Activated CD8-positive, alpha-beta T cell treated with anti-CD3 and anti-CD28 coated beads, Interleukin-2, amount 10 ng/mL, durations not matched to agents 7 days and 5 days (primary cell): Measurements from ENCODE around the gene IARS2. TPM values are rescaled to one million over a fixed set of nuclear protein-coding genes. Genes with fewer than 3 reads are reported as not detected.

Experiments used
- ATAC-seq: fragments of 150-1000 bp; cut with Tn5 transposase; one replicate; pipeline ENCODE4 v1.10.0; 2021; ENCODE audit warnings: moderate library complexity
- CTCF ChIA-PET: fragments of 350-600 bp; sonication (Branson Sonifier 250); formaldehyde crosslinking; loops from one replicate; lab custom pipeline; 2021; ENCODE audit warnings: antibody characterized with exemption; lab: Charles Lee
- POLR2A ChIA-PET: fragments of 350-600 bp; sonication (Branson Sonifier 250); formaldehyde crosslinking; loops from one replicate; lab custom pipeline; 2021; ENCODE audit warnings: antibody characterized with exemption; lab: Charles Lee
- DNase-seq: peaks from one replicate; pipeline ENCODE4 v3.0.0-alpha.2; 2020
- H3K27ac Mint-ChIP-seq: one replicate; pipeline ENCODE4 v1.8.0; 2021; ENCODE audit warnings: mild to moderate bottlenecking, mixed read lengths
- H3K27me3 Mint-ChIP-seq: one replicate; pipeline ENCODE4 v1.8.0; 2021; ENCODE audit warnings: low read depth, mixed read lengths
- H3K36me3 Mint-ChIP-seq: one replicate; pipeline ENCODE4 v1.8.0; 2021; ENCODE audit warnings: low read depth, mixed read lengths
- H3K4me1 Mint-ChIP-seq: one replicate; pipeline ENCODE4 v1.8.0; 2021; ENCODE audit warnings: low read depth, mixed read lengths
- H3K4me3 Mint-ChIP-seq: one replicate; pipeline ENCODE4 v1.8.0; 2021; ENCODE audit warnings: mild to moderate bottlenecking, mixed read lengths
- H3K9me3 Mint-ChIP-seq: one replicate; pipeline ENCODE4 v1.8.0; 2022; ENCODE audit warnings: mixed read lengths; ENCODE audit not compliant: insufficient read depth
- total RNA-seq, 2 experiments: library from RNA; stranded (reverse); gene quantifications; one replicate each; pipeline ENCODE4 v1.2.3, GENCODE V29; 2021

IARS2 gene
- total RNA-seq, 2 experiments from 2014 or later, result 54.8 to 57.9 TPM

DNA sequence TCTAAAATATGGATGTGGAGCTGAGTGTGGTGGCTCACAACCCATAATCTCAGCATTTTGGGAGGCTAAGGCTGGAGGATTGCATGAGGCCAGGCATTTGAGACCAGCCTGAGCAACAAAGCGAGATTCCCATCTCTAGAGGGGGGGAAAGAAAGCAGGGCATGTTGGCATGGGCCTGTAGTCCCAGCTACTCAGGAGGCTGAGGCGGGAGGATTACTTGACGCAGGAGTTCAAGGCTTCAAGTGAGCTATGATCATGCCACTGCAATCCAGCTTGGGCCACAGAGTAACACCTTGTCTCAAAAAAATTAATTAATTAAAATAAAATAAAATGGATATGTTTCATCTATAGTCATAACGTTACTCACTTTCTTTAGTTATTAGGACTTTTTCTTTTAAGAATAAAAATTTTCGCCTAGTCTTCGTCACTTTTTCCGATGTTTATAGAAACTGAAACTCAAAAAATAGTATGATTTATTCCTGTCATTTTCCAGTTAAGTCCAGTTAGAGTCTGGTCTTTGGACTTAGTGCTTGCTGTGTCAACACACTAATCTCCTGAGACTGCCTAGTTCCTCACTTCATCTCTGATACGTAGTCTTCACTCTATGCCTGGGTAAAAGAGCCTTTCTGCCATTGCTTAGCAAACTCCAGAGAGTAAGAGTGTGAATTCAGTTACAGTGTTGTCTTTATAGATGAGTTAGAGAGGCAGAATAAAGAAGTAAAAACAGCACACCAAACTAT lies 28.0 kb downstream of the IARS2 start:
- DNase-seq (no peak), ATAC-seq (no peak)
- ChIA-PET POLR2A (no interaction called here), CTCF (interaction anchor here (1.9 to 5.8 kb wide), 2 partner anchors 10 to 131 kb away, joined by 4 to 35 read pairs; no protein-coding TSS in a partner anchor)
- Mint-ChIP-seq H3K27ac (no peak overlapping the region), H3K4me1 (peaks cover 6% of the 10 kb centered on the region), H3K9me3 (no peaks in the 10 kb centered on the region), H3K4me3 (no peak overlapping the region), H3K36me3 (peaks cover 13% of the 10 kb centered on the region), H3K27me3 (no peaks in the 10 kb centered on the region)

DNA sequence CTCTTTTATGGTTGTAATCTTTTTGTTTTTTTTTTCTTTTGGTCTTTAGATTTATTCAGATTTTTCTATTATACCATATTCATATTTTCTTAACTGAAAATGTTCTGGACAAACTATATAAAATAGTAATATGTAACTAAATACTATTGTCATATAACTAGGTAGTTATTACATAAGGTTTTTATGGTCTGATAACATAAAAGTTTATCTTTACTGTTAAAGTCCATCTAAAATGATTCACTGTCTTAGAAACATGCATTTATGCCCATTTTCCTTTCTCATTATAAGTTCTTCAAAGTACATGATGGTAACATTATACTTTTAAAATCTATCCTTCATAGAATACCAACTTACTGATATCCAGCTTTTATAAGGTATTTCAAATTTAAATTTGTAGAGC lies 29.1 kb downstream of the IARS2 start:
- no peak overlapping the region for H3K4me3 Mint-ChIP-seq
- ATAC-seq (no peak), DNase-seq (no peak)
- H3K4me1 Mint-ChIP-seq, result peaks cover 6% of the 10 kb centered on the region
- H3K27me3 Mint-ChIP-seq, result no peaks in the 10 kb centered on the region
- no peak overlapping the region for H3K27ac Mint-ChIP-seq
- ChIA-PET POLR2A (no interaction called here), CTCF (interaction anchor here (1.2 to 5.8 kb wide), 4 partner anchors 11 to 132 kb away, joined by 3 to 35 read pairs (median 4); partner anchors contain the start of gene BPNT1)
- peaks cover 15% of the 10 kb centered on the region for H3K36me3 Mint-ChIP-seq
- no peaks in the 10 kb centered on the region for H3K9me3 Mint-ChIP-seq

DNA sequence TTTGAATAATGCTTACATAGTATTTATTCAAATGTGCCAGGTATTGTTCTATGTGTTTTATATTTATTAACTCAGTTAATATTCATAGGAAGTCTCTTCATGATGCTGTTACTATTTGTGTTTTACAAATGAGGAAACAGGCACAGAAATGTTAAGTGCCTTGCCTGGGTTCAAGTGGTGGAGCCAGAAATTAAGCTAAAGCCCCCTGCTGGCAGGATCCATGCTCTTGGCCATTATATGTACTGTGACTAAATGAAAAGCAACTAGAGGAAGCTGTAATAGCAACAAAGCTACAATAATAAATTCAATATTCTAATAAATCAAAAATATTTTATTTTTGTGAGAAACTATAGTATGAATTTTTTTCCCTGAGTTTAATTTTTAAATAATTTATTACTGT lies 30.0 kb downstream of the IARS2 start:
- H3K4me1 Mint-ChIP-seq, result peaks cover 6% of the 10 kb centered on the region
- H3K27ac Mint-ChIP-seq, result no peak overlapping the region
- H3K4me3 Mint-ChIP-seq, result no peak overlapping the region
- POLR2A ChIA-PET, result no interaction called here
- DNase-seq, result peak; percentile 34
- H3K9me3 Mint-ChIP-seq, result no peaks in the 10 kb centered on the region
- no peak for ATAC-seq
- H3K27me3 Mint-ChIP-seq, result no peaks in the 10 kb centered on the region
- H3K36me3 Mint-ChIP-seq, result peaks cover 15% of the 10 kb centered on the region
- CTCF ChIA-PET, result interaction anchor here (0.7 to 5.8 kb wide), 11 partner anchors 9 to 134 kb away, joined by 3 to 35 read pairs (median 3); partner anchors contain the start of gene BPNT1

DNA sequence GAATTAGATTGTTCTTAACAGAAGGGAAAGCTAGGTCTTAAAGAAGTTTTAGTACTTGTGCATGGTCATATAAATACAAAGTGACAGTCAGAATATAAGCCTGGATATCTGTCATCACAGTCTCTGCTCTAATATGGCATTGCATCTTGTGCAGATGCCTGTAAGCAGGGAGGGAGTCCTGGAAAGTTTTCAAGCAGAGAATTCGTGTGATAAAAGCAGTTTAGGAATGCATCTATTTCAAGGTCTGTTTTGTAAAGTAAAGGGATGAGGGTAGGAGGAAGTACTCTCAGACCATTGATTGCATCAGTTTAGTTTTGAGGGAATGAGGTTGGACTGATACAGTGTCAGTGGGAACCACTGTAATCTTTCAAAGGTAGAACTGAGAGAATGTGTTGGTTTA lies 30.6 kb downstream of the IARS2 start:
- Mint-ChIP-seq H3K27me3 (no peaks in the 10 kb centered on the region), H3K4me1 (peaks cover 6% of the 10 kb centered on the region), H3K4me3 (no peak overlapping the region), H3K27ac (peak overlapping the region; percentile 14), H3K36me3 (peaks cover 20% of the 10 kb centered on the region), H3K9me3 (no peaks in the 10 kb centered on the region)
- ChIA-PET CTCF (interaction anchor here (0.7 to 5.8 kb wide), 10 partner anchors 8 to 134 kb away, joined by 3 to 35 read pairs (median 3); no protein-coding TSS in a partner anchor), POLR2A (no interaction called here)
- DNase-seq (no peak), ATAC-seq (no peak)

DNA sequence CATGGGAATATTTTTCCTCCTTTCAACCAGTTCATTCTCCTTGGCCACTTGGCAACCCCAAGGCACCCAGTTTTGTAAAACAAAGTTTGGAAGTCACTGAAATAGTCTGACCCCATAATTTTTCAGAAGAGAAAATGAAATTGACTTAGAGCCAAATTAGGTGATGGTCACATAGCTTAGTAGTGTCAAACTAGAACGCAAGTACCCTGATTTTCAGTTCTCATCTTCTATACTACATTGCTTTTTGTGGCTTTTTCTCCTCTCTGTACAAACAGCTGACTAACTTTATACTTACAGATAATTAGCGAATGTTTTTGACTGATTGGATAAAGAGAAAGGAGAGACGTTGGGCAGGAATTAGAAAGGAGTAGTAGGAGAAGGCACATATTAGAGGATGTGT lies 33.1 kb downstream of the IARS2 start:
- ChIA-PET POLR2A (no interaction called here), CTCF (interaction anchor here (1.6 kb wide), 1 partner anchor 14 kb away, joined by 5 read pairs; no protein-coding TSS in a partner anchor)
- no peak overlapping the region for H3K27ac Mint-ChIP-seq
- ATAC-seq (no peak), DNase-seq (no peak)
- no peaks in the 10 kb centered on the region for H3K27me3 Mint-ChIP-seq
- H3K9me3 Mint-ChIP-seq, result no peaks in the 10 kb centered on the region
- H3K4me1 Mint-ChIP-seq, result peaks cover 6% of the 10 kb centered on the region
- H3K4me3 Mint-ChIP-seq, result no peak overlapping the region
- H3K36me3 Mint-ChIP-seq, result peaks cover 30% of the 10 kb centered on the region

DNA sequence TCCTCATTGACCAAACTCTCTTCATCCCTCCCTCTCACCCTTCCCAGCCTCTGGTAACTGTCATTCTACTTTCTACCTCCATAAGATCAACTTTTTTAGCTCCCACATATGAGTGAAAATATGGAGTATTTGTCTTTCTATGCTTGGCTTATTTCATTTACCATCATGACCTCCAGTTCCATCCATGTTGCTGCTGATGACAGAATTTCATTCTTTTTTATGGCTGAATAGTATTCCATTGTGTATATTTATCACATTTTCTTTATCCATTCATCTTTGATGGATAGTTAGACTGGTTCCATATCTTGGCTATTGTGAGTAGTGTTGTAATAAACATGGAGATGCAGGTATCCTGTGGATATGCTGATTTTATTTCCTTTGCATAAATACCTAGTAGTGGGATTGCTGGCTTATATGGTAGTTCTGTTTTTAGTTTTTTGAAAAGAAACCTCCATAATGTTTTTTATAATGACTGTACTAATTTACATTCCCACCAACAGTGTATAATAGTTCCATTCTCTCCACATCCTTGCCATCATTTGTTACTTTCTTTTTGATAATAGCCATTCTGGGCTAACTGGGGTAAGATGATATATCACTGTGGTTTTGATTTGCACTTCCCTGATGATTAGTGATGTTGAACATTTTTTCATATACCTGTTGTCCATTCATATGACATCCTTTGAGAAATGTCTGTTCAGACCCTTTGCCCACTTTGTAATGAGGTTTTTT lies 35.7 kb downstream of the IARS2 start:
- Mint-ChIP-seq H3K27me3 (no peaks in the 10 kb centered on the region), H3K27ac (no peak overlapping the region), H3K4me1 (peaks cover 1% of the 10 kb centered on the region), H3K36me3 (peaks cover 37% of the 10 kb centered on the region), H3K9me3 (no peaks in the 10 kb centered on the region), H3K4me3 (no peak overlapping the region)
- ChIA-PET CTCF (interaction anchor here (0.6 kb wide), 1 partner anchor 44 kb away, joined by 3 read pairs; no protein-coding TSS in a partner anchor), POLR2A (no interaction called here)
- ATAC-seq (no peak), DNase-seq (no peak)

DNA sequence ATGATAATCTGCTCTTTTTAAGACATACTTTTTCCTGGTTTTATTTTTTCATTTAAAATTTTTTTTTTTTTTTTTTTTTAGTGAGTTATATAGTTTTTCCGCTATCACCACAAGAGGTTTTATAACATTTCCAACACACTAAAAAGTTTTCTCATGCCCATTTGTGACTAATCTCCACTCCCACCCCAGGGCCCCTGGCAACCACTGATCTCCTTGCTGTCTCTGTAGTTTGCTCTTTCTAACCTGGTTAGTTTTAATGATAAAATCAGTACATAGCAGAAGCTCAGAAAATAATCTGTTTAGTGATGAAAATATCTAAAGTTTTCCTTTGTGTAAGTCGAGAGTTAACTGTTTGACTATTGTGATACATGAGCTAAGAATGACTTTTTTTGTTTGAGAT lies 41.8 kb downstream of the IARS2 start:
- ATAC-seq (no peak), DNase-seq (no peak)
- H3K27ac Mint-ChIP-seq, result no peak overlapping the region

DNA sequence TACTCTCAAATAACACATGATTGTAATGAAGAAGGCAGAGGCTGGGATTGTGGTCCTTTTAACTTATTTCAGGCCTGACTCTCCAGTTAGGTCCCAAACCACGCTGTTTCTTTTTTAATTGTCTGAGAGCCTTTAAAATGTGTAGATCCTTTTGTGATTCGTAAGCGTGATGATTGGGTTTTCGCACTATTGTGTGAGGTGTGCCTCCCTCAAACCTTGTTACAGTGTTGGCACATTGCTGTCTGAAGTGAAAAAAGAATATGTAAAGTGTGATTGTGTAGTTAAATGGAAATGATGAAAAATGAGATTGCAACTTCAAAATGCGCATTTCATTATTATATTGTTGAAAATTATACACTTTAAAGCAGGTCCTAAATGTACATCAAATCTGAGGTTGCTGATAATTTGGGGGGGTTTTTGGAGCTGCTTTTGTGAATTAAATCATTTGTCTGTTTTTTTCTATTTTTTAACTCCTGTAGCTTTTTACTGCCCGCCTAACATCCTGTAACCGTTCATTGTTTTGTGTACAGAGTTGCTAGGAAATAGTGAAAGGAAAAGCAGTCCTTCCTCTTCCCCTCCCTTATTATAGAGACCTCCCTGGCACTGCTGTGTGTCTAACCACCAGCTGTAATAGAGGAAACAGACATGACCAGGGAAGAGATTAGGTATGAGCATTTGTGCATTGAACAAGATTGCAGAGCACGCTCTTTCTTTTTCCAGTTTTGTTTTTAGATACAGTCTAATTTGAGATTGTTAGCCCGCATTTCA lies 43.3 kb downstream of the IARS2 start:
- H3K4me1 Mint-ChIP-seq, result peaks cover 10% of the 10 kb centered on the region
- H3K36me3 Mint-ChIP-seq, result peaks cover 54% of the 10 kb centered on the region
- DNase-seq (peak; percentile 25), ATAC-seq (peak; percentile 95)
- H3K27me3 Mint-ChIP-seq, result no peaks in the 10 kb centered on the region
- POLR2A ChIA-PET, result interaction anchor here (0.6 kb wide), 1 partner anchor 63 kb away, joined by 3 read pairs; no protein-coding TSS in a partner anchor
- H3K4me3 Mint-ChIP-seq, result no peak overlapping the region
- CTCF ChIA-PET, result interaction anchor here (0.9 kb wide), 1 partner anchor 24 kb away, joined by 3 read pairs; no protein-coding TSS in a partner anchor
- H3K9me3 Mint-ChIP-seq, result no peaks in the 10 kb centered on the region
- H3K27ac Mint-ChIP-seq, result peak overlapping the region; percentile 72

More for the DNA sequence above, 41.8 kb downstream of the IARS2 start:
- no peaks in the 10 kb centered on the region for H3K27me3 Mint-ChIP-seq
- H3K4me3 Mint-ChIP-seq, result no peak overlapping the region
- H3K36me3 Mint-ChIP-seq, result peaks cover 48% of the 10 kb centered on the region
- ChIA-PET POLR2A (no interaction called here), CTCF (interaction anchor here (1.4 to 1.6 kb wide), 2 partner anchors 12 to 22 kb away, joined by 4 to 5 read pairs; no protein-coding TSS in a partner anchor)
- no peaks in the 10 kb centered on the region for H3K9me3 Mint-ChIP-seq
- peaks cover 10% of the 10 kb centered on the region for H3K4me1 Mint-ChIP-seq

DNA sequence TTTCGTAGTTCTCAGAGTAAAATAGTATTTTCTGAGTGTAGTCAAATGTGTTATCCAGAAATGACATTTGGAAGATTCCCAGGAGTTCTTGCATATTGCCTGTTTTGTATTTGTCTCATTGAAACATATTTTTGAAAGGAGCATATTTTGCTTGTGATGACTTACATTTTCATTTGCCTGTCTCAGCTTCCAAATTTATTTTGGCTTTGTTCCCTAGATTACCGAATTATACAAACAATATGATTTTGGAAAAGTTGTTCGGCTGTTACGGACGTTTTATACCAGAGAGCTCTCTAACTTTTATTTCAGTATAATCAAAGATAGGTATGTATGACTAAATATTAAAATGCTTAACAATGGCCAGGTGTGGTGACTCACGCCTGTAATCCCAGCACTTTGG lies 46.0 kb downstream of the IARS2 start:
- POLR2A ChIA-PET, result no interaction called here
- ATAC-seq, result no peak
- no peak overlapping the region for H3K27ac Mint-ChIP-seq
- CTCF ChIA-PET, result no interaction called here
- no peaks in the 10 kb centered on the region for H3K27me3 Mint-ChIP-seq
- no peak overlapping the region for H3K4me3 Mint-ChIP-seq
- DNase-seq, result no peak
- peaks cover 10% of the 10 kb centered on the region for H3K4me1 Mint-ChIP-seq
- H3K9me3 Mint-ChIP-seq, result no peaks in the 10 kb centered on the region
- H3K36me3 Mint-ChIP-seq, result peaks cover 53% of the 10 kb centered on the region

DNA sequence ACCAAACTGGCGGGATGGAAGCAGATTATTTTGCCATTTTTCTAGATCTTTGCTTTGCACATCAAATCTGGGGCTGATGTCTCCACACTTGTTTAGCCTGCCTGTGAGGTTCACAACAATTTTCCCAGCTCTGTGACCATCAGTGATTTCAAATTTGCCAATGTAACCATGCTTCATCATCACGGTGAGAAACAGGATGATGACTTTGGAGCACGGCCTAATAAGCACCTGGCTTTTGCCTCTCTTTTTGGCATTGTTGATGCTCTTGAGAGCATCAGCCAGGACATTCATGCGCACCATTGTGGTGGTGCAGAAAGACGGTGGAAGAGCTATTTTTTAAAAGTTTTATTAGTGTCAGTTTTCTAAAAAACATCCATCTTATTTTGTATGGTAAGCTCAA lies 50.1 kb downstream of the IARS2 start:
- ATAC-seq (no peak), DNase-seq (no peak)
- no peaks in the 10 kb centered on the region for H3K4me1 Mint-ChIP-seq
- H3K36me3 Mint-ChIP-seq, result peaks cover 51% of the 10 kb centered on the region
- no peaks in the 10 kb centered on the region for H3K27me3 Mint-ChIP-seq
- CTCF ChIA-PET, result no interaction called here
- no peak overlapping the region for H3K27ac Mint-ChIP-seq
- H3K4me3 Mint-ChIP-seq, result no peak overlapping the region
- POLR2A ChIA-PET, result no interaction called here
- no peaks in the 10 kb centered on the region for H3K9me3 Mint-ChIP-seq

DNA sequence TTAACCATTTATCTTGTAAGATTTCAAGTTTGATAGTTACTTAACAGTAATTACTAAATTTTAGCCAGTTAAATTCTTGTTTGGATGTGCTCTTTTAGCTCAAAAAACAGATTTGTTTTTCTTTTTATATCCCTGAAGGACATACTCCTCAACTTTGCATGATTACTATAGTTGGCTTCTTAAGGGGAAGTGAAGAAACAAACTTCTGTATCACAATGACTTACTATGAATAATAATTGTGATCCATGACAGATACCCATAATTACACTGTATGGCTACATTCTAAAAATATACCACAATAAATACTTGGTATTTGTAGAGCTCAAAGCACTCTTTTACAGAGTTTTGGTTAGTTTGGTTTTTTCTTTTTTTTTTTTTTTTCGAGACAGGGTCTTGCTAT lies 55.8 kb downstream of the IARS2 start:
- H3K27me3 Mint-ChIP-seq, result no peaks in the 10 kb centered on the region
- no peak overlapping the region for H3K4me3 Mint-ChIP-seq
- CTCF ChIA-PET, result interaction anchor here (1.5 kb wide), 1 partner anchor 36 kb away, joined by 5 read pairs; no protein-coding TSS in a partner anchor
- H3K27ac Mint-ChIP-seq, result no peak overlapping the region
- POLR2A ChIA-PET, result no interaction called here
- peaks cover 42% of the 10 kb centered on the region for H3K36me3 Mint-ChIP-seq
- DNase-seq (no peak), ATAC-seq (no peak)
- H3K9me3 Mint-ChIP-seq, result no peaks in the 10 kb centered on the region
- H3K4me1 Mint-ChIP-seq, result no peaks in the 10 kb centered on the region
